NCI-H345 treated with DMSO at 0.1 percent for 48 hours (cell line): Measurements from ENCODE around the gene PLK3.
"Not testable (repeated sequence)": the region's sequence is repeated elsewhere in the genome, so short reads cannot be mapped to it uniquely, and the experiment has no call there.

Experiments used
- DNase-seq: peaks from one replicate; lab custom pipeline; 2025; ENCODE audit not compliant: unreplicated experiment; lab: John Stamatoyannopoulos, UW

Gene PLK3

GRCh38 chr1:44799770-44800584, at the start of gene PLK3:
Gene PLK3 (plus strand): TSS chr1:44800377. CDS start chr1:44800464, 87 bp downstream.
- DNase-seq: peak; percentile 91

DNA sequence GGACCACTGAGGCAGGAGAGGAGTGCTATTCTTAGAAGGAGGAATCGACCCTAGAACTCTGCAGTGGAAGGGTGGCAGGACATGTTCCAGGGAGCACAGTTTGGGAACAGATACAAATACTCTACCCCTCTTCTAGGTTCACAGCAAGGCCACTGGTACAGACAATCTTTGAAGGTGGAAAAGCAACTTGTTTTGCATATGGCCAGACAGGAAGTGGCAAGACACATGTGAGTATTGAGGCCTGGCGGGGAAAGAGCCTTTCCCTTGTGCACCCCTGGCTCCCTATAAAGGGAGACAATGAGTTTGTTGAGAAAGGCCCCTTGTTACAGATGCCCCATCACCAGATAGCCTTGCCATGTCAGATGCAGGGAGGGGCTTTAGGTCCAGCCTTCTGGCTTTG, 42.8 kb upstream of the PLK3 start:
- DNase-seq: no peak

DNA sequence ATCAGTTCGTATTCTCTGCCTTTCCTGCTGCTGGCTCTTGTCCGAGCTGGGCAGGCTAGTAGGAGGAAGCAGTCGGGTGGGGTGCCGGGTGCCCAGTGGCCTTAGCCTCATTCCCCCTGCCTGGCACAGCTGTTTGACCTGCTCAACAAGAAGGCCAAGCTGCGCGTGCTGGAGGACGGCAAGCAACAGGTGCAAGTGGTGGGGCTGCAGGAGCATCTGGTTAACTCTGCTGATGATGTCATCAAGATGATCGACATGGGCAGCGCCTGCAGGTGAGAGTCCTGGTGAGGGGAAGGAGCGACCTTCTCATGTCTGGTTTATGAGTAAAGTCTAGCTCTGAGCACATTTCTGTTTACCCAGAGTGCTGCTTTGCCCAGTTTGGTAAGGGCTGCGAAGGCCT, 41.1 kb upstream of the PLK3 start:
- DNase-seq: no peak

DNA sequence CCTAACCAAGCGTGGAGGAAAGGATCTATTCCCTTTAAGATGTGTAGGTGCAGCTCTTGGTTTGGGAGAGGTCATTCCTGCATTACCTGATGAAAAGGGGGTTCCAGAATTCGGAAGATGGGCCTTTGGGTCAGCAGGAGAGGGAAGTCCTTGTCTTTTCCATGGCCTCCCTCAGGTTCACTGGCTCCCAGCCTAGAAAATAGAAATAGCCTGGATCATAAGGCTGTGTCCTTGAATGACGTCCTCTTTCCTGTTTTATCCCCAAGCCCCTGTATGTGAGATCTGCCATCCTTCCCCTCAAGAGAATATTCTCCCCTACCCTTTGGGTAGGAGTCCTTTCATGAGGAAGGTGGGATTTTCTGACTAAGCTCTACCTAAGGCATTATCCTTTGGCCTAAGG, 39.3 kb upstream of the PLK3 start:
- no peak for DNase-seq

- DNase-seq: not testable (repeated sequence)
Observed at GRCh38 chr1:44766421-44766820, 33.8 kb upstream of the PLK3 start.

GRCh38 chr1:44775078-44775929, 24.9 kb upstream of the PLK3 start, which contains the start of gene RPS8:
Gene RPS8 (plus strand): TSS chr1:44775540. CDS start chr1:44775597, 57 bp downstream.
- DNase-seq: peak; percentile 83

- DNase-seq: no peak
Observed at GRCh38 chr1:44775930-44776729, 24.0 kb upstream of the PLK3 start.

DNA sequence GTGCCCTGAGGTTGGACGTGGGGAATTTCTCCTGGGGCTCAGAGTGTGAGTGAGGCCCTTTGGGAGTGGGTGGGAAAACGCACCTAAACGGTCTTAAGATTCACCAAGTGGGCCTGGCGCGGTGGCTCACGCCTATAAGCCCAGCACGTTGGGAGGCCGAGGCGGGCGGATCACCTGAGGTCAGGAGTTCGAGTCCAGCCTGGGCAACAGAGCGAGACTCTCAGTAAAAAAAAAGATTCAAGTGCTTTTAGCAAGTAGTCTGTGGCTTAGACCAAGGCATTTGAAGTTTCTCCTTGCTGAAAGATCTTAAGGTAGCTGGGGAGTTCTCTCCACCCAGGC, 23.5 kb upstream of the PLK3 start:
- no peak for DNase-seq

DNA sequence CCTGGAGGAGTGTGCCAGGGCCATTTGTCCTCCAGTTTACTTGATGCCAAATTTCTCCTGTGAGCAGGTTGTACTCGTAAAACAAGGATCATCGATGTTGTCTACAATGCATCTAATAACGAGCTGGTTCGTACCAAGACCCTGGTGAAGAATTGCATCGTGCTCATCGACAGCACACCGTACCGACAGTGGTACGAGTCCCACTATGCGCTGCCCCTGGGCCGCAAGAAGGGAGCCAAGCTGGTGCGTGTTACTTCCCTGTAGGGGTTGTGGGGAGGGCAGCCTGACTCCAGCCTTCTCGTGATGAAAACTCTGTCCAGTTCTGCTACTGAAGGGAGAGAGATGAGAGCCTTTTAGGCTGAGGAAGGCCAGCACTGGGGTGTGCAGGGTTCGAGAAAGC, 22.6 kb upstream of the PLK3 start:
- DNase-seq: no peak

DNA sequence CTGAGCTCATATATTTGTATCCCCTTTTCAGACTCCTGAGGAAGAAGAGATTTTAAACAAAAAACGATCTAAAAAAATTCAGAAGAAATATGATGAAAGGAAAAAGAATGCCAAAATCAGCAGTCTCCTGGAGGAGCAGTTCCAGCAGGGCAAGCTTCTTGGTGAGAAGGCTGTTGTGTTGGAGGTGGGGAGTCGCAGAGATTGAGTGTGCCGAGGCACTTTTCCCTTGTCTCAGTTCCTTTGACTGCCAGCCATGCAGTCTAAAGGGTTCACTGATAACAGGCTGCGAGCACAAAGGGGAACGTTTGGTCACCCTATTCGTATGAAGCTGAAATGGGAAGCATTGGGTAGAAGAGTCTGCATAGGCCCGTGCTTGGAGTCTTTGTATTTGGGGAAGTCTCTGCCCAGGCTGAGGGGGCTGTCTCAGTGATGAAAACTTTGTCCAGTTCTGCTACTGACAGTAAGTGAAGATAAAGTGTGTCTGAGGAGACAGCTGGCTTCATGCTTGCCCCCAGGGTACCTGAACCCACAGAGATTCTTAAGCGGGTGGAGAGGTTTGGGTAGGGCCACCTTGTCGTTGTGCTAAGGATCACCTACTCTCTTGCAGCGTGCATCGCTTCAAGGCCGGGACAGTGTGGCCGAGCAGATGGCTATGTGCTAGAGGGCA, 22.1 kb upstream of the PLK3 start:
- DNase-seq: no peak

DNA sequence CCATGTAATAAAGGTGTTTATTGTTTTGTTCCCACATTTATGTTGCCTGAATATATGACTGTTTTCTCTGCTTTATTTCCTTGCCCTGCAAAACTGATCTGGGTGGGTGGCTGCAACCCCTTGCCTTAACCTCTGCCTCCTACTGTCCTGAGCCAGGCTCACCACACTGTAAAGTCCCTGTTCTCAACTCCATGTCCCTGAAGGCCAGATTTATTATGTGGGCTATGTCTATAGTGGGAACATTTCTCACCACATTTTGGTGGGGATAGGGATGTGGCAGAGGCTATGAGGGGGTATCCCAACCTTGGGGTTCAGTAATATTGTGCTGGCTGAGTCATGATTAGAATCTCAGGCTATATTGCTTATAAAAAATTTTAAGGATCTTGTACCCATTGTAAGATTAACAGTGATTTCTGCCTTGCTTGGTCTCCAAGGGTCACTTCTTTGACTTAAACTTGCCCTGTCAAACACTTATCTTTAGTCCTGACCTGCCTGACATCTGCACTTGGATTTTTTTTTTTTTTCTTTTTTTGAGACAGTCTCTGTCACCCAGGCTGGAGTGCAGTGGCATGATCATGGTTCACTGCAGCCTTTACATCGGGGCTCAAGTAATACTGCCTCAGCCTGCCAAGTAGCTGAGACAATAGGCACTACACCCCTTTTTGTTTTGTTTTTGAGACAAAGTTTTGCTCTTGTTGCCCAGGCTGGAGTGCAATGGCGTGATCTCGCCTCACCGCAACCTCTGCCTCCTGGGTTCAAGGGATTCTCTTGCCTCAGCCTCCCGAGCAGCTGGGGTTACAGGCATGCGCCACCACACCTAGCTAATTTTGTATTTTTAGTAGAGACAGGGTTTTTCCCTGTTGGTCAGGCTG, 21.2 kb upstream of the PLK3 start:
- DNase-seq: no peak

DNA sequence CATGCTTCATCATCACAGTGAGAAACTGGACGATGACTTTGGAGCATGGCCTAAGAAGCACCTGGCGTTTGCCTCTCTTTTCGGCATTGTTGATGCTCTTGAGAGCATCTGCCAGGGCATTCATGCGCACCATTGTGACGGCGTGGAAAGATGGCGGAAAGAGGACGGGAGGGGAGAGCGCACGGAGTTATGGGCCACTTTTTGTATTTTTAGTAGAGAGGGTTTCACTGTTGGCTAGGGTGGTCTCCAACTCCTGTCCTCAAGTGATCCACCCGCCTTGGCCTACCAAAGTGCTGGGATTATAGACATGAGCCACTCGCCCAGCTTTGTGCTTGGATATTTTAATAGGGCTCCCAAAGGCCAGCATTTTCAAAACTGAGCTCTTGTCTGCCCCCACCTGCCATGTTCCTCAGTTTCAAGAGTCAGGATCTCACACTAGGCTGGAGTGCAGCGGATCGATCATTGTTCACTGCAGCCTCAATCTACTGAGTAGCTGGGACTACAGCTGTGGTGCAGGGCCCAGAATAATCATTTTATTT, 19.5 kb upstream of the PLK3 start:
- DNase-seq: no peak

DNA sequence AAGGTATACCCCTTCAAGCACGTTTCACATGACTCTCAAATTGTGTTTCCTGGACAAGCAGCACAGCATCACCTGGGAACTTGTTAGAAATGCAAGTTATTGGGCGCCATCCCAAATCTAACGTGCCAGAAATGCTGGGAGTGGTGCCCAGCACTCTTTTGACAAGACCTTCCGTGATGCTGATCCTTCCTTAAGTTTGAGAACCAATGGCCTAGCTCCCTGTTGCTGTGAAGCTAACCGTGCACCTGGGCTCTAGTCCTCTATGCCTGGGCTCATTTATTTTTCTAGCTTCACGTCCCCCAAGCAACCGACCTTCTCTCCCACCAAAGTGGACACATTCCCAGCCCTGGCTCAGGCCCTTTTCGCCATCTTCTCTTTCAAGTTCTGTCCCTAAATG, 16.5 kb upstream of the PLK3 start:
- no peak for DNase-seq

DNA sequence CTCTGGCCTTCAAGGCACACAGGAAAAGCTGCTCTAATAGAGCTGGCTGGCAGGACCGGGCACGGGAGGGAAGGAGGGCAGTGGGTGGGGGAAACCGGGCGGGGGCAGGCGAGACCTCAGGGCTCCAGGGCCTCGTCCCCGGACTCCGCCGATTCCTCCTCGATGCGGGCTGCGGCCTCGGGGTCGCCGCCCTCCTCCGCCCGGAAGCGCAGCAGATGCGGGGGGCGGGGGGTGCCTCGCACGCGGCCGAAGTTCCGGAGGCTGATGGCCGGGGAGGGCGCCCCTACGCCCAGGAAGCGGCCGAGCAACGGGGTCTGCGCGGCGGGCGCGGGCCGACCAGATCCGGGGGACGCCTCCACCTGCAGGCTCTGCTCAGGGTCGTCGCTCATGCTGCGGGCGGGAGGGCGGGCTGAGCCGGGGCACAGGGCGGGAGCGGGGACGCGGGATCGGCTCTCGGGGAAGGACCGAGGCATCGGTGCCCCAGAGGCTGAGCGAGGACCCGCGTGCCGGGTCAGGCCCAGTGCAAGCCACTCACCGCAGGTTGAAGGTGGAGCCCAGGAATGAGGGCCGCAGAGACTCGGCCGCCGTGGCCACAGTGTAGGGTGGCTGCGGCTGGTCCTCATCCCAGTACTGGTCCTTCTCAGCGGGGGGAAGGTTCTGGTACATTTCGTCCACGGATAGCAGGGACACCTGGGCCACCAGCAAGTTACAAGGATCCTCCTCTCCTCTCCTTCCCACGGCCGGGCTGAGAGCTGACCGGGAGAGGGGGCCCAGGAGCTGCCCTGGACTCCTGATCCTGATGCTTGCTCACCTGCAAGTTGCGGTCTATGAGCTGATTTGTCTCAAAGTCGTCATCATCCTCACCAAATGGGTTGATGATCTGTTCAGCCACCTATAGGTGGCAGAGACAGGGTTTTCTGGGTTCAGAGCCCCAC, 15.8 kb upstream of the PLK3 start:
- no peak for DNase-seq

DNA sequence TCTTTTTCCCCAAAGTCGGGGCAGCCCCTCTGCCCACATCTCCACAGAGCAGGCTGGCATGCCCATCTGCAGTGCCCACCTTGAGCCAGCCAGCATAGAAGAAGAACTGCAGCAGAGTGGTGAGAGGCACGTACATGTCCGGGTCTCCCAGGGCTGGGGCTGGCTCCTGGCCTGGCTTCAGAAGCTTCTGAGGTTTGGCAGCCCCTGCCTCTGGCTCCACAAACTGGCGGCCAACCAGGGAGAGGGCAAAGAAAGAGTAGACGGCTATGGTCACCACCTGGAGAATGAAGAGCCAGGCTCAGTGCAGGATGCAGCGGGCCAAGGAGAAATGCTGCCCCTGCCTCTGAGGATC, 15.2 kb upstream of the PLK3 start:
- DNase-seq: no peak

DNA sequence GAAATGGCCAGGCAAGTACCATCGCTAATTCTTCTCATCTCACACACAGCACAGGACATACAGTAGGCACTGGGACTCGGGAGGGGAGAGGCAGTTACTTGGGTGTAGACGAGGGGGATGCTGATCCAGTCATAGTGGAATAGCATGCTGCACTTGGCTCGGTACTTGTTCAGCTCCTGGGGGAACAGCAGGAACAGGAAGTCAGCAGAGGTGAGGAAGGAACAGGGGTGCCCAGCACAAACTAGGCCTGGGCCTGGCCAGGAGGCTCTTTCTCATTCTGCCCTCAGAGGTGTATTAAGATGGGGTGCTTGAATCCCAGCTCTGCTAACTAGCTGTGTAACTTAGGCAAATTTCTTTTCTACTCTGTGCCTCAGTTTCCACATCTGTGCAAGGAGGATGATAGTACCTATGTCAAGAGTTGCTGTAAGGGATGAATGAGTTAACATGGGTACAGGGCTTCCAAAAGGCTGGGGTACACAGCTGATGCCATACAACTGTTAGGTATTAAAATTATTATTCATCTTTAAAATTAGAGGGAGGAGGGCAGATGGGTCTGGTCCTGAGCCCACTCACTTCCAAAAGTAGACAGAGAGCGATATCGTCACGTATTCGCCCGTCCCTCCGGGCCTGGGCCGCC, 14.6 kb upstream of the PLK3 start:
- DNase-seq: no peak

DNA sequence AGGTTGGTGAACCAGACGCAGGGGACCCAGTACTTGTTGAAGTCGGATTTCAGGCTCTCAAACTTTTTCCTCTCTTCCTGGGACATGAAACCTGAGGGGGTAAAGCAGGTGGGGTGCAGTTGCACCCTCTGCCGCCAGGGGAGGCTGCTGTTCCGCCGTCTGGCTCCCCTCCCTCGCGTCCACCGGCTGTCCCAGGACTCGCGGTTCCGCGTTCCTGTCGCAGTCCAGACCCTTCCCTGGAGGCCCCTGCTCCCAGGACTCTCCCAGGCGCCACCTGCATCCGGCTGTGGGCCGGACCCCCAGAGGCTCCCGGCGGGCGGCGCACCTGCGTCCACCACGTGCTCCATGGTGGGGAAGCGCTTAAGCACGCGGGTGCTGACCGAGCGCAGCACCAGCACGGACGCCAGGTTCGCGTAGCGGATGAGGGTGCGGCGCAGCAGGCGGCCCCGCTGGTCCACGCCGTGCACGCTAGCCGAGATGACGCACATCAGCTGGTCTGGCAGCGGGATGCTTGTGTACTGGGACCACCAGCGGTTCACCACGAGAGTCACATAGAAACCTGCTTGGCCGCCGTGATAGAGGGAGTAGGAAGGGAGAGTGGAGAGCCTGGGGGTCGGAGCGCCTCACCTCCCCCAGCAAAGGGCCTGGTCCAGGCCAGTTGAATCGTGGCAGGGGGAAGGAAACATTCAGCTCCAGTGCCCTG, 13.9 kb upstream of the PLK3 start:
- DNase-seq: no peak
